HG03378 (cell line): ENCODE data around the gene GINS2.

ENCODE experiments used
- ATAC-seq: cut with Tn5 transposase; IDR thresholded peaks from one replicate; pipeline ENCODE4 v1.9.1; 2021; ENCODE audit warnings: mild to moderate bottlenecking, moderate library complexity; ENCODE audit not compliant: unreplicated experiment

The GINS2 gene

DNA sequence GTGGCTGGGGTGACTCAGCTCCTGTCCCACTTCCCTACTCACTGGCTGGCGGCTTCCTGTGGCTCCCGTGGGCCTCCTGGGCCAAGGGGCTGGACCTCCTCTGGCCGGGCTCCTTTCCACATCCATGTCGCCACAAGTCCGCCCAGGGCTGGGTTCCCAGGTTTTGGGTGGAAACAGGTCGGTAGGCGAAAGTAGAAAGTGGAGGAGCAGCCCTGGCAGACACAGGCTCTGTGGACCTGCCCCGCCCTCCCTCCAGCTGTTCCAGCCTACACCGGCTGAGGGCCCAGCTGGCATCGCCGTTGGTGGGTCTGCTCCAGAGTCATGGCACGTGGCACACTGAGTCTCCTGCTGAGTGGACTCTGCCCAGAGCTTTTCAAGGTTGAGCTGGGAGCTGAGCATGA lies 47.0 kb downstream of the GINS2 start:
- ATAC-seq = no peak

DNA sequence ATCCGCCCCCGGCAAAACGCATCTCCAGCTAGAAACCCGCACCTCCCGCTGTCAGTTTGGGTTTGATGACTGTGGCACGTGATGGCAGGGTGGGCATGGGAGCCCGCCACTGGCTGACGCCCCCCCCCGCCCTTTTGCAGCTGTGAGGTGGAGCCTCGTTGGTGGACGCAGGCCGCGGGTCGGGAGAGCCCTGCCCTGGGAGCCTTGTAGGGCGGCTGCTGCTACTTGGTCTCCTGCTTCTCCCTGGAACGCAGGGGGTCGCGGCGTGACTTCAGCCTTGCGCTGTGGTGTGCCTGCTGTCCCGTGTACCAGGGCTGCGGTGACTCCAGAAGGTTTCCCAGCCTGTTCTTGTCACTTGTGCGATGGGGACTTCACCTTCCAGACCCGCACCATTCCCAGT lies 47.4 kb downstream of the GINS2 start:
- ATAC-seq = no peak

DNA sequence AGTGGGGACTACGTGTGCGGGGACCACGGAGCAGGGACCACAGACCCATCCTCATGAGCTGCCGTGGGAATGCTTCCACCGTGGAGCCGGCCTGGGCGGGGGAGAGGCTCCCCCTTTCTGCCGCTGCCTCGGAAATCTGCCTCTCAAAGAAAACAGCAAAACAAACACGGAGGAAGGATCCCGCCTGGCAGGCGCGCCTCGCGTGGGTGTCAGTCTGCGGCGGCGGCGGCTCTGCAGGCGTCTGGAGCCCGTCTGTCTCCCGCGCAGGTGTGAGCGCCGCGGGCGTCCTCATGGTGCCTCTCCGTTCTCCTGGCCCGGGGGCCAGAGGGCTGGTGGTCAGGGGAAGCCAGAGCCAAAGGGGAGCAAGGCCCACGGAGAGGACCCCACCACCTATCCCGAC lies 48.2 kb downstream of the GINS2 start:
- no peak for ATAC-seq

DNA sequence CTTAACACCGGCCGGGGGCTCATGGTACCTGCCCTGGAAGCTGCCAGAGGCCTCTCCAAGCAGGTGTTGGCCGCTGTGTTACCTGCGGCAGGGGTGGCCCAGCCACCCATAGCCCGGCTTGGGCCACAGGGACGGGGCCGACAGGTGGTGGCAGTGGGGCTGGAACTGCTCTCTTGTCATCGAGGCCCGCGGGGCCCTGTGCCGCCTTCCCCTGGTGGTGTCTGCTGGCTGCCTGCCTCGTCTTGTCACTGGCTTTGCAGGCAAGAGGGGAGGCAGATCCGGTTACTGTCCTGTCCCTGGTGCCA lies 48.5 kb downstream of the GINS2 start:
- no peak for ATAC-seq

DNA sequence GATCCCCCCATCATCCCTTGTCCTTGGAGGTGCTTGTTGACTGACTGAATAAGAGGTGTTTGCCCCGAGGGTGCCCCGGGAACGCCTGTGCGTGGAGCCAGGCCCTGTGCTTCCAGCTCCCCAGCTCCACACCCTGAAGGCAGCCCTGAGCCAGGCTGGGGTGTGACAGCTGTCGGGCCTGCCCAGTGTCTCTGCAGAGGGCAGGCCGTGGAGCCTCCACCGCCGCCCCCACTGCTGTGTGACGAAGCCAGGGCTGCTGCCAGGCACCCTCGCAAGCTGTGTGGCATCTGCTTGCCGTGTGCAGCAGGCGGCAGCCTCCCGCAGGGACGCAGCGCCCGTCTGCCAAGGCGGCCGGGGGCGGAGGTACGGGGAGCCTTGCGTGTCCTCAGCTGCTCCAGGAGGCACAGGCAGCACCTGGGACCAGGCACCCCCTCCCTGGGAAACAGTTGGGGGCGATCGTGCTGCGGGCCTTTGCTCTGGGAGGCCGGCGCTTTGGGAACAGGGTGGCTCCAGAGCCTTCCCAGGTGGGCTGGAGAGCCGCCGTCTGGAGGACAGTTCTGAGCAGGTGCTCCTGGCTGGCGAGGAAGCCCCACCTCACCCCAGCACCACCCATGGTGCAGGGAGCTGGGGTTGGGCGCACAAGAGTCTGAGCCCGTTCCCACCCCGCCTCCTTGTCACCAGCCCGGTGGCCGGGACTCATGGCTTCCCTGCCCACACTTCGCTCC lies 49.1 kb downstream of the GINS2 start:
- no peak for ATAC-seq

DNA sequence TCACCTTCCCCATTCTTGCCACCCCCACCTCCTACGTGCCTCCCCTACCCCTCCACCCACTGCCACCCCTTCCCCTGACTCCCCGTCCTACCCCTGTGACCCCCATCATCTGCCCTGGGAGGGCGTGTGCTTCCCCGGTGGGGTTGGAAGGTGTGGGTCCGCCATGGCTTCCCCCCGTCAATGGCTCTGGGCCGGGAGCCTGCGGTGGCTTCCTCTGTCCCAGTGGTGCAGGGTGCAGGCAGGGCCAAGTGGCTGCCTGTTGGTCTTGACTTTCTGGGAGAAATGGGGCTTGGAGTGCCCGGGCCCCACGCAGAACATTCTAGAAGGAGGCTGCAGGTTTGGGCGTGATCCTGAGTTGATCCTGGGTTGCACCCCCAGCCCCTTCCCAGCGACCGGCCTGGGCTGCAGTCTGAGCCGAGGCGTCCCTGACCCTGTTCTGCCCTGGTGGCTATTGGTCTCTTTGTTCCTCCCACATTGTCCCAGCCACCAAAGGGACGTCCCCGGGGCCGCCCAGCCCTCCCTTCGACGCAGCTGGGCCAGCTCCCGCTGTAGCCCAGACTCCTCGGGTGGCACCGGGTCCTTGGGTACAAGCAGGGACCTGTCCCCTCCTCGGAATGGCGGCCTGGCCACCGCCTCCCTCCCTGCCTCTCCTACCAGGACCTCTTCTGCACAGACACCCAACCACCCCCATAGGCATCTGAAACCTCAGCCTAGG lies 49.9 kb downstream of the GINS2 start:
- ATAC-seq = no peak

DNA sequence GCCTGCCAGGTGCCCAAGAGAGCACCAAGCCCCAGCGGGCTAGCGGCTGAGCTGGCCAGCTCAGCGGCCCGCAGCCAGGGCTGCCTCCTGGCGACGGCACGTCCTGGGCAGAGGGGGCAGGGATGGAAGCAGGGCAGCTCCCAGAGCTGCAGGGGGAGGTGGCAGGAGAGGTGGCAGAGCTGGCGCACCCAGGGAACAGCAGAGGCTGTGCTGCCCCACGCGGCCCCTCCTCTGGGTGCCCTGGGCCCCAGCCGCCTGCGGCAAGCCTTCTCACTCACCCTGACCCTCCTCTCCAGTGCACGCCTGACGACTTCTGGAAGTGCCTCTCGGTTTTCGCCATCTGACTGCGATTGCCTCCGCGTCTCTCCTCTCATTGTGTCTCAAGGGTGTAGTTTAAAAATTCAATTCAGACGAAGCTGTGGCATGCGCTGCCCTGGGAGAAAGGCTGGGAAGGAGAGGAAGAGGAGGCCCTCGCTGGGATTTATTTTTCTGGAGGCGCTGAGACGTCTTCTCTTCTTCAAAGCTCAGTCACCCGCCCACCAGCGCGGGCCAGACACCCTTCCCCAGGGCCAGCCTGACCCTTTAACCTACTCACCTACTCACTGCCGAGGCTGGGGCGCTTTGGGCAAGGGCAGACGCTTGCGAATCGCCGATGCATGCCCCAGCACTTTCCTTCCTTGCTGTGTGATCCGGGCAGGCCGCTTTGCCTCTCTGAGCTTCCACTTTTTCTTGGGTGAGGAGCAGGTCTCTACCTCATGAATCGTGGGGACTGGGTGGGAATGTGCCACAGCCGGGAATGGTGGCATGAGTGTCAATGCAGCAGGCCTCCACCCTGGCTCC lies 50.7 kb downstream of the GINS2 start:
- ATAC-seq = no peak

DNA sequence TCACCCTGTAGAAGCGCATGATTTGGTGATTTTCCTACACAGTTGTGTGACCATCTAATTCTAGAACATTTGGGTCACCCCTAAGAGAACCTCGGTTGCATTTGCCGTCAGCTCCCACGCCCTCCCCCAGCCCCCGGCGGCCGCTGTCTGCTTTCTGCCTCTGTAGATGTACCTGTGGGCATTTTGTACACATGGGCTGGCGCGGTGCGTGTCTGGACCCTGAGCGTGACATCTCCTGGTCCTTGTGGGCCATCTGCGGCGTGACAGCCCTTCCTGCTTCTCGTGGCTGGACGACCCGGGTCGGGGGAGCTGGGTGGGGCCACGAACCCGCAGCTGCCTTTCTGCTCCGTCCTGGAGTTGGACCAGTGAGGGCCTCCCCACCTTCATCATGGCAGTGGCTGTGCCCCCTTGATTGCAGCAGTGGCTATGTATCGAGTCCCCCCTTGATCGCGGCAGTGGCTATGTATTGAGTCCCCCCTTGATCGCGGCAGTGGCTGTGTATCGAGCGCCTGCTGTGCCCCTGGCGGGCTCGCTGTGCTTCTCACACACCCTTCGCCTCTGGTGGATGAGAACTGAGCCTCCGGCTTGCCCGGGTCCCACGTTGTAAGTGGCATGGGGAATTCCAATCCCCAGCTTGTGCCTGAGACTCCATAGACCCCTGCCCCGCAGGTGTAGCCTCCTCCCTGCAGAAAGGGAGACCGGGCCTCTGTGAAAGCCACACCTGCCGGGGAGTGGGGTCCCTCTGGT lies 51.5 kb downstream of the GINS2 start:
- ATAC-seq = no peak

DNA sequence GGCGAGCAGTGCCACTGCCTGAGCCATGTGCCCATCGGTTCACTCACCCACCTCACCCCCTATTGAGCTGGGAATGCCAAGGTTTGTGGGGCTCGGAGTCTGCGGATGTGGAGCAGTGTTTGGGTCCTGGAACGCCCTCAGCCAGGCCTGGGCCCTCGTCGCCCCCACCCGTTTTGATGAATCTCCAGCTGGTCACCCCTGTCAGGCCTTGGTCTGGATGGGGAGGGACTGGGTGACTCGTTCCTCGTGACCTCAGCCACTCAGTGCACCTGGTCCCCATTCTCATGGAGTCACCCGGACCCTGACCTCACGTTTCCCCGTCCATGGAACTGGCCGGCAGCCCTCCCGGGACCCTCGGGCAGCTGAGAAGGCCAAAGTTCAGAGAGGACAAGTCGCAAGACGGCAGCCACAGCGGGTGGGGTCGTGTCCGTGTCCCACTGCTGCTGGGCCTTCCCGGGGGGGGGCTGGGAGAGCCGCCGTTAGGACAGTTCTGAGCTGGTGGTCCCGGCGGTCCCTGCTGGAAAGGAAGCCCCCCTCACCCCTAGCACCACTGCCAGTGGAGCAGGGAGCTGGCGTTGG lies 52.4 kb downstream of the GINS2 start:
- no peak for ATAC-seq

DNA sequence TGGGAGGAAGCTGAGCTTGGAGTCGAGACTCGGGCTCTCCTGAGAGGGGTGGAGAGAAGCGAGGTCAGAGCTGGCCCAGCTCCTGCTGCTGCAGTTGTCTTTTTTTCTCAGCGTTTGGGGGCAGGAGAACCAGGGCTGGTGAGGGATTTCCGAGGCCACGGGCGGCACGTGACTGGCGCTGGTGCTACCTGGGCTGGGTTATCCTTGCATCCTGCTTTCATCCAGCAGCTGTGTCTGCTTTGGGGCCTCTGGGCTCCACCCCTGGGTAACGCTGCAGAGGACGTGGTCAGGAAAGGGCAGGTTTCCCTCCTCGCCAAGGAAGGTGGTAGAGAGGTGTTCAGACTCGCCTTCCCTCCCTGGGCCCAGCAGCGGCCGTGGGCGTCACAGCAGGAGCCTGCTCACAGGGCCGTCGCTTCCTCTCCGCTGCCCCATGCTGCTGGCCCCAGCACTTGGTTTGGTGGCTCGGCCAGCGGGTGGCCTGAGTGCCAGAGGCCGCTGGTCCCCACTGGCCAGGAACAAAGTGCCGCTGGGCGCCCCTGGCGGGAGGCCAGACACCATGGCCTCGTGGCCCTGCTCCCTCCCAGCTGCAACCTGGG lies 53.1 kb downstream of the GINS2 start:
- no peak for ATAC-seq

DNA sequence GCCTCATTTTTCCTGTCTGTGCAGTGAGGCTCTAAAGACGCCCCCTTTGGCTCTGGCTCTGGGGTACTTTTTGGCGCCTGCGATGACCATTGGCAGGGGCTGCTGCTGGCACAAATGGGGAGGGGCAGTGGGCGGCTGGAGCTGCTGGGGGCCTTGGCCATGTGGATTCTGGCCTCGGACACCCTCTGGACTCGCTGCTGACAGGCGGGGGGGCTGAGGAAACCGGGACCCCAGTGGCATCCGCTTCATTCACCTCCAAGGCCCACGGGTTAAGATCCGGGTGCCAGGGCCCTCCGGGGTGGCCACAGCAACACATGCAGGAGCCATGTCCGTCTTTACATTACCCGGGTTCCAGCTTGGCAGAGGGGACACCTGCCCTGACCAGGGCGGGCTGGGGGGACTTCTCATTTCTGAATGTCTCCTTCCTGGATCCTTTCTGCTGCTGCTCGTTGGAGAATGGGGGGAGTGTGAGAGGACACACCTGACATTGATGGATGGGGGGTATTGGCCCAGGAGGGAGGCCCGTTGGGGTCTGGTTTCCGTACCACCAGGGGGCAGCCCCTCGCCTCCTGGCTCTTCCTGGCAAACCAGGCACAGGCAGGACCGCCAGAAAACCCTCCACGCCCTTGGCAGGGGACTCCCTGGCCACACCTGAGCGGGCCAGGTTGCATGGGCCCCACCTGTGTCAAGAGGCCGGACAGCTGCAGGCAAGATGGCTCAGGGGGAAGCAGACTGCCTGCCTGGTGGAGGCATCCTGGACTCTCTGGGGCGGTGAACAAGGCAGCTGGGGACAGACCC lies 53.8 kb downstream of the GINS2 start:
- ATAC-seq = no peak

DNA sequence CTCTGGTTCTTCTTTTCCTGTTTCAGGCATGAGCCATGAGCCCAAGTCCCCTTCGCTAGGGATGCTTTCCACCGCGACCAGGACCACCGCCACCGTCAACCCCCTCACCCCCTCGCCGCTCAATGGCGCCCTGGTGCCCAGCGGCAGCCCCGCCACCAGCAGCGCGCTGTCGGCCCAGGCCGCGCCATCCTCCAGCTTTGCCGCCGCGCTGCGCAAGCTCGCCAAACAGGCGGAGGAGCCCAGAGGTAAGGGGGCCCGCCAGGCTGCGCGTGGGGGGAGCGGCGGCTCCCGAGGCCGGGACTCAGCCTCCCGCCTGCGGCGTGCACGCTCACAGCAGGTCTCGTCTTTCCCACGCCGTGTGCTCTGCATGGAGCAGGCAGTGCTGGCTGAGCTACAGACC lies 54.9 kb downstream of the GINS2 start:
- ATAC-seq = no peak

DNA sequence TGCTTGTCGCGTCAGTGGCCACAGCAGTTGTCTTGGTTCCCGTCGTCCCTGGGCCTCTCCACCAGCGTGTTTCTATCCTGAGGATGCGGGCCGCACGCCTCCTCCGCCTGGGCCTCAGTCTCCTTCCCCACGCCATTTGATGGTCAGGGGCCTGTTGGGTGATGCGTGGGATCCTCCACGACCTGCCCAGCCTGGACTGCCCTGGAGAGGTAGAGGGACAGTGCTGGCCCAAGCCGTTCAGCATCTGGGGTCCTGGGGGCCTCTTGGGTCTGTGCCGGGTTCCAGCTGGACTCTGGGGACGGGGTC lies 55.4 kb downstream of the GINS2 start:
- ATAC-seq = no peak

DNA sequence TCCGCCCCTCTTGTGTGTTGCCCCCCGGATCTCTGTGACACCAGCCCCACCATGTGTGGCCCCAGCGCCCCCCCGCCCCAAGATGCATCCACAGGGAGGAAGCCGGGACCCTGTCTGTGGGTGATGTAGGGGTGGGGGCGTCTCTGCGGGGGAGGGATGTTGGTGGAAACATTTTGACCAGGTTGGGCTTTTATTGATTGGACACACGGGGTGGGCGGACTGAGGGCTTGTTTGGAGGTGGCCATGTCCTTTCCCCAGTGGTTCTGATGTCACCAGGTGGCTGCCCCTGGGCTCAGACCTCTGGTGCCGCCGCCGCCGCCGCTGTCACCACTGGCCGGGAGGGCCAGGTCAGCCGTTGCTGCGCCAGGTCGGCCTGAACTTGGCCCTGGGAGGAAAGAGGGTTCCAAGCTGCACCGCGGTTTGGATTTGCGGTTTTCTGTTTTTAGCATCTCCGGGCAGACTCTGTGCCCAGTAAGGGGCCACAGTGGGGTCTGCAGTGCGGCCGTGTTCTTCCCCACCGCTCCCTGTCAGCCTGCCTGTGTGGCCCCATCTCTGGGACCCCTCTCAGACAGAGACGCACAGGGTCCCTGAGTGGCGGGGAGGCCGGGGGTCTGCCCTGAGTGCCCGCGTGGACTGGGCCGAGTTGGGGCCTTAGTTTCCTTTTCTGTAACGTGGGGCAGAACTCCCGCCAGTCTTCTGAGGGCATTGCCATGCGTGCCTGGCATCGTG lies 55.9 kb downstream of the GINS2 start:
- ATAC-seq = no peak

DNA sequence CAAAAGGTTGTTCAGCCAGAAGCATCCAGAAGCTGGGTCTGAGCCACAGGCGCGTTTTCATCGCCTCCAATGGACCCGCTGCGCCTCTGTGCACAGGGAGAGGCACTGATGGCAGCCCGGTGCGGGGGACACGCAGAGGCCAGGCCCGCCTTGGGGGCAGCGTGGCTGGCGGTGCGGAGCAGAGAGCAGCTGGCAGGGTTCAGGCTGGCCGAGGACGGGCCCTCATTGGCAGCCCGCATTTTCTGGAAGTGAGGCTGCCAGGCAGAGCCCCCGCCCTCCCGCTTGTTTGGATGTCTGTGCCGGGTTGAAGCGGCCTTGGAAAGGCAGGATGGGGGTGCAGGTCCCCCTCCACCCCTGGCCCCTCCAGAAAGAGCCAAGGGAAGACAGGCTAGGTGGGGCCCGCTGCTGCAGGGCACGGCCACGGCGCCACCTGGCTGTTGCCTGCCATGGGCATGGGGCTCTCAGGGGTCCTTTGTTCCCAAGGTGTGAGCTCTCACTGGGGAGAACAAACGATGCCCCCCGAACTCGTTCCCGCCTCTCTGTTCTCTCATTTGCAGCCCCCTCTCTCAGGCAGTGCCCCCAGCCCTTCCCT lies 56.9 kb downstream of the GINS2 start:
- no peak for ATAC-seq

DNA sequence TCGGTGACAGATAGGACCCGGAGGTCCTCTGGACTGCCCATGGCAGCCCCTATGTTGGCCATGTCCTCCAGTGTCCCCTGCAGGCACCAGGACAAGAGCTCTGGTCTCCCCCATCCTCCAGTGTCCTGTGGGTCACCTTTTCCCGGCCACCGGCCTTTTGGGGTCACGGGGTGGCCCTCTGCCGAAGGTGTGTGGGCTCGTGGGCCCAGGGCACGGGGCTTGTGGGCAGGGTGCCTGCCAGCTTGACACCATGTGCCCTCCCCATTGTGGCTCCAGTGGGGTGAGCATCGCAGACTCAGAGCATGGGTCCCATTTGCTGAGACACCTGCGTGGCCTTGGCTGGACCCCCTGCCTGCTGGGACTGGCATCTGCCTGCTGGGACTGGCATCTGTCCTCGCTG lies 57.5 kb downstream of the GINS2 start:
- ATAC-seq = no peak

DNA sequence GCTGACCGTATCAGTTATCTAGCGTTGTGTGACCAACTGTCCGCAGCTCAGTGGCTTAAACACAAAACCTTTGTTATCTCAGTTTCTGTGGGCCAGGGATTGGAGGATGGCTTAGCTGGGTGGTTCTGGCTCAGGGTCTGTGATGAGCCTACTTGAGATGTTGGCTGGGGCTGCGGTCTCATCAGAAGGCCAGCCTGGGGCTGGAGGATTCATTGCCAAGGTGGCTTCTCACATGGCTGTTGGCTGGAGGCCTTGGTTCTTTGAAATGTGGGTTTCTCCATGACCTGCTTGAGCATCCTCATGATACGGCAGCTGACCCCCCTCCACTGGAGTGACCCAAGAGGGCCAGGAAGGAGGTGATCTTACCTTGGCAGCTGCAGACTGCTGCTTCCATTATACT lies 58.9 kb downstream of the GINS2 start:
- no peak for ATAC-seq

DNA sequence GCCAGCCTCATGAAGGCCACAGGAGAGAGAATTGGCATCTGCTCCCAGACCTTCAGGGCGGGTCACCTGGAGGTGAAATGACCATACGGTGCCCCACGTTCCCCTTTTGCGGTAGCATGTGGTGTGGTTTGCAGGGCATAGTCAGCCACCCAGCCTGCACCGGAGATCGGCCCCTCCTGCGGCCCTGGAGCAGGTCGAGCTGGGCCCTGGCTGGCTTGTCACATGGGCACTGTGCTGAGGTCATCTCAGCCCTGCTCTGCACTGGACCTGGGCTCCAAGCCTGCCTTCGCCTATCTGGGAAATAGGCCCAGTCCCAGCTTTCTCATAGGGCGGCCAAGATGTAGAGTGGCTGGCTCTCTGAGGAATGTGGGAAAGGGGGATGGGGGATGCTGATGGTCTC lies 59.4 kb downstream of the GINS2 start:
- no peak for ATAC-seq

DNA sequence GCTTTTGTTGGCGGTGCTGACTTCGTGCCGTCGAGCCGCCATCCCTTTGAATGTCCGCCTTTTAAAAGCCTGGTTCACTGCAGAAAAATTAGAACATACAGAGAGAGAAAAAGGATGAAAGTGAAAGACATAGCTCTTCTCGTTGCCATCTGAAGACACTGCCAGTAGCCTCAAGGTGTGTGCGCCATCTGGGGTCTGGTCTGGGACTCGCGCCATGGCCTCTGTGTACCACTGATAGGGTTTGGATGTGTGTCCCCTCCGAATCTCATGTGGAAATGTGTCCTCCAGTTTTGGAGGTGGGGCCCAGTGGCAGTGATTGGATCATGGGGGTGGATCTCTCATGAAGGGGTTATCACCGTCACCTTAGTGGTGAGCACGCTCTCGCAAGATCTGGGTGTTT lies 60.1 kb downstream of the GINS2 start:
- ATAC-seq = no peak
